IPS-18c (cell line): ENCODE data around the gene KHNYN.
A peak's percentile ranks its signal among the peaks of the same experiment; 100 is the strongest.

Source experiments
- H3K4me3 ChIP-seq: 2 replicates; pipeline ENCODE4 v1.7.0; 2013; ENCODE audit warnings: low read depth, mild to moderate bottlenecking, low read length, moderate library complexity; ENCODE audit not compliant: insufficient read depth
- H3K9me3 ChIP-seq: one replicate; pipeline ENCODE4 v1.6.1; 2013; ENCODE audit warnings: mild to moderate bottlenecking, low read length, moderate library complexity; ENCODE audit not compliant: control insufficient read depth, insufficient read depth

The KHNYN gene

DNA sequence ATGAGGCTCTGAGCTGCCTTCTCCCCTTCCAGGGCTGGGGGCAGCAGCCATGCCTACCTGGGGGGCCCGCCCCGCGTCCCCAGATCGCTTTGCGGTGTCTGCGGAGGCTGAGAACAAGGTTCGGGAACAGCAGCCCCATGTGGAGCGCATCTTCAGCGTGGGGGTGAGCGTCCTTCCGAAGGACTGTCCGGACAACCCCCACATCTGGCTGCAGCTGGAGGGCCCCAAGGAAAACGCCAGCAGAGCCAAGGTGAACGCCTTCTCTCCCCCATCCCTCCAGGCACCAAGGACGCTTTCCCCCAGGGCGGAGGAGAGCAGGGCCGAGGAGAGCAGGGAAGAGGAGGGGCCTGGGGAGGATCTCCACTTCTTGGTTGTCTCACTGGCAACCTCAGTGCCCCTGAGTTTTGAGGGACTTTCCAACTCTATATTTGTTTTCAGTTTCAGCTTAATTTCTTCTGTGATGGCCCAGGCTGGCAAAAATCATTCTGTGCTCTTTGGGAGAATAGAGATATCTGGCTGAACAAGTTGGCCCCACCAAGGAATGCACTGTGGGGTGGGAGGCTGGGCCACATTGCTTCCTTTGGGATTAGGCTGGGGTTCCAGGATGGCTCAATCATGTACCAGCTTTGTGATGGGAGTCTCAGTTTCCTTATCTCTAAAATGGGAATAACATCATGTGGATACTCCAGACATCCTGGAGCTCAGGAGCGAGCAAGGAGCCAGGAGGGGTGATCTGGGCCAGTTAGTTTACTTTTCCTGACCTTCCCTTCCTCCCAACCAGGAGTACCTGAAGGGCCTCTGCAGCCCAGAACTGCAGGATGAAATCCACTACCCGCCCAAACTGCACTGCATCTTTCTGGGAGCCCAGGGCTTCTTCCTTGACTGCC is 1.2 kb downstream of the KHNYN start:
- no peaks in the 10 kb centered on the region for H3K9me3 ChIP-seq
- H3K4me3 ChIP-seq: peak overlapping the region; percentile 77

DNA sequence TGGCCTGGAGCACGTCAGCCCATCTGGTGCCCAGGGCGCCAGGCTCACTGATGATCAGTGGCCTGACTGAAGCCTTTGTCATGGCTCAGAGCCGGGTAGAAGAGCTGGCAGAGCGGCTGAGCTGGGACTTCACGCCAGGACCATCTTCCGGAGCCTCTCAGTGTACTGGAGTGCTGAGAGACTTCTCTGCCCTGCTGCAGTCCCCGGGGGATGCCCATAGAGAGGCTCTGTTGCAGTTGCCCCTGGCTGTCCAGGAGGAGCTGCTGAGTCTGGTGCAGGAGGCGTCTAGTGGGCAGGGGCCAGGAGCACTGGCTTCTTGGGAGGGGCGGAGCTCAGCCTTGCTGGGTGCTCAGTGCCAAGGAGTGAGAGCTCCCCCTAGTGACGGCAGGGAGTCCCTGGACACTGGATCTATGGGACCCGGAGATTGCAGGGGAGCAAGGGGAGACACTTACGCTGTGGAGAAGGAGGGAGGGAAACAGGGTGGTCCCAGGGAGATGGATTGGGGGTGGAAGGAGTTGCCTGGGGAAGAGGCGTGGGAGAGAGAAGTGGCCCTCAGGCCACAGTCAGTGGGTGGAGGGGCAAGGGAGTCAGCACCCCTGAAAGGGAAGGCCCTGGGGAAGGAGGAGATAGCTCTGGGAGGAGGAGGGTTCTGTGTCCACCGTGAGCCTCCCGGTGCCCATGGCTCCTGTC is 2.0 kb downstream of the KHNYN start:
- H3K9me3 ChIP-seq: no peaks in the 10 kb centered on the region
- H3K4me3 ChIP-seq: no peak overlapping the region

DNA sequence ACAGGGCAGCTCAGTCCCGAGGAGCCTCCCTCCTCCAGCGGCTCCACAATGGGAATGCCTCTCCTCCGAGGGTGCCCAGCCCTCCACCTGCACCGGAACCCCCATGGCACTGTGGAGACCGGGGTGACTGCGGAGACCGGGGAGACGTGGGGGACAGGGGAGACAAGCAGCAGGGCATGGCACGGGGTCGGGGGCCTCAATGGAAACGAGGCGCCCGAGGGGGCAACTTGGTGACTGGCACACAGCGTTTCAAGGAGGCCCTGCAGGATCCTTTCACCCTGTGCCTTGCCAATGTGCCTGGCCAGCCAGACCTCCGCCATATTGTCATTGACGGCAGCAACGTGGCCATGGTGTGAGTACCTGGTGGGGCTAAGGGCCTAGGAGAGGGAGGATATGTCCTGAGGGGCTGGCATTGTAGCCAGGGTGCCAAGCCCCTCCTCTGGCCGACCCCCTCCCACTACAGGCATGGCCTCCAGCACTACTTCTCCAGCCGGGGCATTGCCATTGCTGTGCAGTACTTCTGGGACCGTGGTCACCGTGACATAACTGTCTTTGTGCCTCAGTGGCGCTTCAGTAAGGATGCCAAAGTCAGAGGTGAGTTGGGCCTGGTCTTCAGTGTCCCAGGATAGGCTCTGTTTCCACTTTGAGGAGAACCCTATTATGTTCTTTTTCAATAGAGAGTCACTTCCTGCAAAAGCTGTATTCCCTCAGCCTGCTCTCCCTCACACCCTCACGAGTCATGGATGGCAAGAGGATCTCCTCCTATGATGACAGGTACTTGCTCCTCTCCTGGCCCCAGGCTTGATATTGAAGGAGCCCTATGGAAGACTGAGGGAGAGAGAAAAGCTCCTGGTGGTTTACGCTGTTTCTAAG is 2.7 kb downstream of the KHNYN start:
- H3K4me3 ChIP-seq: no peak overlapping the region
- H3K9me3 ChIP-seq: no peaks in the 10 kb centered on the region

GRCh38 chr14:24434036-24434435 is 4.3 kb downstream of the KHNYN start:
- Histone ChIP-seq H3K9me3 (no peaks in the 10 kb centered on the region), H3K4me3 (no peak overlapping the region)

GRCh38 chr14:24434676-24435075 is 4.9 kb downstream of the KHNYN start:
- Histone ChIP-seq H3K4me3 (no peak overlapping the region), H3K9me3 (no peaks in the 10 kb centered on the region)

GRCh38 chr14:24435192-24435810 is 5.5 kb downstream of the KHNYN start:
- no peak overlapping the region for H3K4me3 ChIP-seq
- no peaks in the 10 kb centered on the region for H3K9me3 ChIP-seq

DNA sequence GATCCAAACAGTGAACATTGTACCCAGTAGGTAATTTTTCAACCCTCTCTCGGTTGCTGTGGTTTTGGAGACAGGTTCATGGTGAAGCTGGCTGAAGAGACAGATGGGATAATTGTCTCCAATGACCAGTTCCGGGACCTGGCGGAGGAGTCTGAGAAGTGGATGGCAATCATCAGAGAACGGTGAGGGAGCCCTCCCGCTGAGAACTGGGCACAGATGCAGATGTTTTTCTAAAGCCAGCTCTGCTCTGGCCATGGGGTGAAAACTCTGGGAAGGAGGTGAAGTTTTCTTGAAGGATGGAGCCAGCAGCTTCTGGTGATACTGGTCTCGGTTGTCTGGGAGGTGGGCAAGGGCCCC is 6.2 kb downstream of the KHNYN start:
- H3K4me3 ChIP-seq: no peak overlapping the region
- no peaks in the 10 kb centered on the region for H3K9me3 ChIP-seq

- H3K9me3 ChIP-seq: no peaks in the 10 kb centered on the region
- H3K4me3 ChIP-seq: no peak overlapping the region
Measured at GRCh38 chr14:24436355-24437019, 6.7 kb downstream of the KHNYN start.

GRCh38 chr14:24437020-24437735 is 7.4 kb downstream of the KHNYN start:
- H3K9me3 ChIP-seq: no peaks in the 10 kb centered on the region
- no peak overlapping the region for H3K4me3 ChIP-seq

DNA sequence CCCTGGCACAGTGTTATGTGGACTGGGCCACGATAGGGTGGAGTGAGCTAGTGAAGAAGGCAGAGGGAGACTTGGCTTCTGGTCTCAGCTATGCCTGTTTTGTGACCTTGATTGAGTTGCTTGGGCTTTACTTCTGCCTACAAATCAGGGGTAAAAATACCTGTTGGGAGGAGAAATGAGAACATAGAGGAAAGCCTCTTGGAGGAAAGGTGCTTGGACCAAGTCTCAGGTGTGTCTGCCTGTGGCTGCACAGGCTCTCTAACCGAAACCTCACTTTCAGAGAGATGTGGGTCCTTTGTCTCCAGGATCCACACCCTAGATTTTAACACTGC is 7.9 kb downstream of the KHNYN start:
- H3K9me3 ChIP-seq: no peaks in the 10 kb centered on the region
- H3K4me3 ChIP-seq: no peak overlapping the region

DNA sequence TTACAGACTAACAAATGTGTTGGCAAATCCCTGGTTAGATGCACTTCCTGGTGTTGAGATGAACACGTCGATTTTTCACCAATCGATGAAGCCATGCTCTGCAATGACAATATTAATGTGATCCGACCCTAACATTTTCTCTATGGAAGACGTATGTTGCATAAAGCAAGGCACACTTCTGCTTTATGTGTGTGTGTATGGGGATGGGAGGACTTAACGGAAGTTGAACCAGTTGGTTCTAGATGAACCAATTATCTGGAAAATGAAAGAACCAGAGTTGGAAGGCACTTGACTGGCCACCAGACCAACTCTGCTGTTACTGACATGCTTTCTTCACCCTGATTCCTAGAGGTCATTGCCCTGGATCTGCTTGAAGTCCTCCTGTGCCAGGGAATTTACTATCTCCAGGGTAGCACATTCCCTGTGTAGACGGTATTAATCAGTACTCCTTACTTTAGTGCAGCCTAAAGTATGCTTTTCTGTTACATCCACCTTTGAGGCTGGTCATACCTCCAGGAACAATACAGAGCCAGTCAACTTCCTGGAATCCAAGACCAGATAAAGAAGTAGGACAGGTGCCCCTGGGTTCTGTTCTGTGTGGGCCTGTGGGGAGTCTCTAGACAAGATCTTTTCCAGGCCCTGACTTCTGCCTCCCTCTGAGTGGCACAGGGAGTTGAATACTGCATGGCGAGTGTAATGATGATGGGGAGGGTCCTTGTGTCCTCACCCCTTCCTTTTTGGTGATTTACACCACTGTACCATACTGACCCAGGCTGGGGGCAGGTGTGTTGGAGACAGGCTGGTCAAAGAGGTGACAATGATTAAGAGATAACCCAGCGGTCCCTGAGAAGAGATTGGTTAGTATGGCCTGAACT is 8.7 kb downstream of the KHNYN start:
- H3K9me3 ChIP-seq: no peaks in the 10 kb centered on the region
- no peak overlapping the region for H3K4me3 ChIP-seq

DNA sequence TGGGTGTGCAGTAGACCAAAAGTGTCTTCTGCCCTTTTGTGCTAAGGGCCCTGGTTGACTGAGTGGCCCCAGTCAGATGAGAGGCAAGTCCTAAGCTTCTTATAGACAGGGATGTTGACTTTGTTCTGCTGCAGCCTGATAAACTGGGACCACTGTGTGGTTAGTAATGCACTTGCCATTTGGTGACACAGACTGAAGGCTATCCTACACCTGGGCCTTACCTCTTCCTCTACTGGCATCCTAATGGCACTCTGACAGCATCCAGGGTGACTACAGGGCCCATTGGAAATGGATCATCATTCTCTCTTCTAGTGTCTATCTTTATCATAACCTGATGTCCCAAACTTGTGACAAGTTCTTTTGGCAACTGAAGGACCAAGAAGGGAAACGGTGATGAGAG is 9.5 kb downstream of the KHNYN start:
- no peaks in the 10 kb centered on the region for H3K9me3 ChIP-seq
- no peak overlapping the region for H3K4me3 ChIP-seq

GRCh38 chr14:24439830-24440605 is 10.3 kb downstream of the KHNYN start:
- Histone ChIP-seq H3K9me3 (no peaks in the 10 kb centered on the region), H3K4me3 (no peak overlapping the region)

GRCh38 chr14:24440606-24441399 is 11.0 kb downstream of the KHNYN start:
- H3K9me3 ChIP-seq: no peaks in the 10 kb centered on the region

More at GRCh38 chr14:24440606-24441399, 11.0 kb downstream of the KHNYN start:
- H3K4me3 ChIP-seq: no peak overlapping the region
